Fibroblast of lung (primary cell): ENCODE measurements around the gene IGSF9.

Source experiments
- EZH2 ChIP-seq: IDR thresholded peaks from 2 replicates; pipeline ENCODE4 v1.5.1; 2012; ENCODE audit warnings: low read length, control low read depth, mild to moderate bottlenecking; ENCODE audit errors: missing control alignments
- TF ChIP-seq, protein P1 (sequence below), 2 donors: IDR thresholded peaks in 1 of 2; conservative IDR thresholded peaks in 1 of 2; 1 replicate in 1 of 2; 2 replicates in 1 of 2; pipeline ENCODE4 v1.5.1; 2011 to 2012; ENCODE audit warnings: low read length in 2 of 2, control low read depth in 1 of 2, inconsistent platforms in 1 of 2, low read depth in 1 of 2, mild to moderate bottlenecking in 1 of 2

DNA sequence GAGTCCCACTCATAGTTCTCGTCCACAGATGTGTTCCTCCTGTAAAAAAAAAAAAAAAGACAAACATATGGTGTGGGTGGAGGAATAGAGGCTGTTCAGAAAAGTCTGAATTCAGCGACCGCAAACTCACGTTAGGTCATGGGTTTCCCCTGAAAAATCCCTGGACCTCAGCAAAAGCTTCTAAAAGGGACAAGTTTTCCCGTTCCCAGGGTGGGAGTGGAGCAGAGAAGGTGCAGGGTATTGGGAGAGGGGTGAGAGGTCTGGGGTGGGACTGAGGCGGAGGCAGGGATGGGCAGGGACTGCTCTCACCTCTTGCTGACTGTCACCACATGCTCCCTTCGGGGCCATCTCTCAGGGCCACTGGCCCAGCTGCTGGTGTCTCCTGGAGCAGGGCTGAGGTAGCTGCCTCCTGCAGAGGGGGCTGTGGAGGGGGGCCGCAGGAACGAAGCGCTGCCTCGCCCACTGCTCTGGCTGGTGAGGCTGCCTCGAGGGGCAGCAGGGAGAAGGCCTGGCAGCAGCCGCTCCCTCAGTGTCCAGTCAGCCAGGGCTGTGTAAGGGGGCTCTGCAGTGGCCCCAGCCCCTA, 17.5 kb downstream of the IGSF9 start:
- no peak for TF ChIP-seq EZH2
- TF ChIP-seq, protein P1, sequence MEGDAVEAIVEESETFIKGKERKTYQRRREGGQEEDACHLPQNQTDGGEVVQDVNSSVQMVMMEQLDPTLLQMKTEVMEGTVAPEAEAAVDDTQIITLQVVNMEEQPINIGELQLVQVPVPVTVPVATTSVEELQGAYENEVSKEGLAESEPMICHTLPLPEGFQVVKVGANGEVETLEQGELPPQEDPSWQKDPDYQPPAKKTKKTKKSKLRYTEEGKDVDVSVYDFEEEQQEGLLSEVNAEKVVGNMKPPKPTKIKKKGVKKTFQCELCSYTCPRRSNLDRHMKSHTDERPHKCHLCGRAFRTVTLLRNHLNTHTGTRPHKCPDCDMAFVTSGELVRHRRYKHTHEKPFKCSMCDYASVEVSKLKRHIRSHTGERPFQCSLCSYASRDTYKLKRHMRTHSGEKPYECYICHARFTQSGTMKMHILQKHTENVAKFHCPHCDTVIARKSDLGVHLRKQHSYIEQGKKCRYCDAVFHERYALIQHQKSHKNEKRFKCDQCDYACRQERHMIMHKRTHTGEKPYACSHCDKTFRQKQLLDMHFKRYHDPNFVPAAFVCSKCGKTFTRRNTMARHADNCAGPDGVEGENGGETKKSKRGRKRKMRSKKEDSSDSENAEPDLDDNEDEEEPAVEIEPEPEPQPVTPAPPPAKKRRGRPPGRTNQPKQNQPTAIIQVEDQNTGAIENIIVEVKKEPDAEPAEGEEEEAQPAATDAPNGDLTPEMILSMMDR (conservative IDR thresholded peaks at IDR 0.05 in 1 of 2, IDR thresholded peaks at IDR 0.05 in 1 of 2; ENCODE audit: low read depth in 1 of 2, low read length in 2 of 2), result no peak
